Fibroblast of pulmonary artery (primary cell): ENCODE data around the gene ACTL8.

Experiments
- DNase-seq: peaks from one replicate; pipeline ENCODE4 v3.0.0-alpha.2; 2010; ENCODE audit warnings: low read depth
- H3K4me3 ChIP-seq: replicated peaks from 2 replicates; pipeline ENCODE4 v1.5.1; 2011; ENCODE audit warnings: low read depth, mild to moderate bottlenecking, control low read depth, low read length, moderate library complexity
- TF ChIP-seq, protein P1 (sequence below): IDR thresholded peaks from 2 replicates; pipeline ENCODE4 v1.5.1; 2011; ENCODE audit warnings: mild to moderate bottlenecking, control low read depth, low read length, inconsistent platforms; ENCODE audit errors: missing control alignments

The ACTL8 gene

DNA sequence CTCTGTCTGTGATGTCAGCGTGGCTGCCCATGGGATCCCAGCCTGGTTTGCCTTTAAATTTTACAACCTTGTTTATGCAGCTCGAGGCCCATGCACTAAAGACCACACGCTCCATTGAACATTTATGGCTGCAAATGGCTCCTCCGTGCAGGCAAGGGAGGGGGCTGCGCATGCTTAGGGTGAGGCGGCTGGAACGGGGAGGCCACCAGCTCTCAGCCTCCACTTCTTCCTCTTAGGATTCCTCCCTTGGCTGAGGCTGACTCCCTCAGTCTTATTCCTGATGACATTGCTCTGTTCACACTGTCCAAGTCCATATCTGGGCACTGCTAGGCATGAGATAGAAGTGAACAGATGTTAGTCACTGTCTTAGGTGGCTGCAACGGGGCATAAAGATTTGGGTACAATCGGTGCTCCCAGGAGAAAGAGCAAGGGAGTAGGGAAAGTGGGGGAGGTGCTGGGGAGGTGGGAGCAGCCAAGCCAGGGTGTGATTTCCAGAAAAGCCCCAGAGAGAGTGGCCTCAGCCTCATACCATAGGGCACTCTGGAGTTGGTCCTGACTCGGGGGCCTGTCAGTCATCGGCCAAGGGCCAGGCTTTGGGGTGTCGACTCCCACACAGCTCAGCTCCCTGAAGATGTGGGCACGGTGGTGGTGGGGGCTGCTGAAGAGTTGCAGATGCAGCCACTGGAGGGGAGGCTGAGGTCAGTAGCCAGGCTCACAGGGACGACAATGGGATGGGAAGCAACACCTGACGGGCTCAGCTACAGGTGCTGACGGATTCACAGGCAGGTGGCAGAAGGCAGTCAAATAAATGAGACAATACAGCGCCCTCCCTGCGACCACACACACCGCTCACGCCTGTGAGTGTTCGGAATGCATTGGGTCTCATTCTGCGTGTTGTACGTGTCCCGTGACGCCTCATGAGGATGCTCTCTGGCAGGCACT is 37.3 kb upstream of the ACTL8 start:
- no peak overlapping the region for H3K4me3 ChIP-seq
- DNase-seq, result no peak
- TF ChIP-seq, protein P1, sequence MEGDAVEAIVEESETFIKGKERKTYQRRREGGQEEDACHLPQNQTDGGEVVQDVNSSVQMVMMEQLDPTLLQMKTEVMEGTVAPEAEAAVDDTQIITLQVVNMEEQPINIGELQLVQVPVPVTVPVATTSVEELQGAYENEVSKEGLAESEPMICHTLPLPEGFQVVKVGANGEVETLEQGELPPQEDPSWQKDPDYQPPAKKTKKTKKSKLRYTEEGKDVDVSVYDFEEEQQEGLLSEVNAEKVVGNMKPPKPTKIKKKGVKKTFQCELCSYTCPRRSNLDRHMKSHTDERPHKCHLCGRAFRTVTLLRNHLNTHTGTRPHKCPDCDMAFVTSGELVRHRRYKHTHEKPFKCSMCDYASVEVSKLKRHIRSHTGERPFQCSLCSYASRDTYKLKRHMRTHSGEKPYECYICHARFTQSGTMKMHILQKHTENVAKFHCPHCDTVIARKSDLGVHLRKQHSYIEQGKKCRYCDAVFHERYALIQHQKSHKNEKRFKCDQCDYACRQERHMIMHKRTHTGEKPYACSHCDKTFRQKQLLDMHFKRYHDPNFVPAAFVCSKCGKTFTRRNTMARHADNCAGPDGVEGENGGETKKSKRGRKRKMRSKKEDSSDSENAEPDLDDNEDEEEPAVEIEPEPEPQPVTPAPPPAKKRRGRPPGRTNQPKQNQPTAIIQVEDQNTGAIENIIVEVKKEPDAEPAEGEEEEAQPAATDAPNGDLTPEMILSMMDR, result no peak

DNA sequence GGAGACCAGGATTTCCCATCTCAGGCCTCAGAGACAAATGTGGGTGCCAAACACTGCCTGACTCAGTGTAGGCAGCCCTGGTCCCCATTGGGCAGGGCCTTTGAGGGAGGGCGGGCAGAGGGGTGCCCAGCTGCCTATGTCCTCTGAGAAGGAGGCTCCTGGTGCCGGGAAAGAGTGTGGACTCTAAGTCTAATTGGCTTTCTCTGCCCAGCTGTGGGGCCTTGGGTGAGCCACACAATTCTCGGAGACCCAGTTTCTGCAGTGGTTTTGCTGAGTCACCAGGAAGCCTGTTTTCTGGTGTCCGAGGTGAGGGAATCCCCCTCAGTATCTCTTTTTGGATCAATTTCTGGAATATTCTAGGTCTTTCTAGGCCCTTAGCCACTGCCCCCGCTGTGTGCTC is 35.3 kb upstream of the ACTL8 start:
- TF ChIP-seq, protein P1, result no peak
- H3K4me3 ChIP-seq, result no peak overlapping the region
- DNase-seq, result peak; percentile 14

DNA sequence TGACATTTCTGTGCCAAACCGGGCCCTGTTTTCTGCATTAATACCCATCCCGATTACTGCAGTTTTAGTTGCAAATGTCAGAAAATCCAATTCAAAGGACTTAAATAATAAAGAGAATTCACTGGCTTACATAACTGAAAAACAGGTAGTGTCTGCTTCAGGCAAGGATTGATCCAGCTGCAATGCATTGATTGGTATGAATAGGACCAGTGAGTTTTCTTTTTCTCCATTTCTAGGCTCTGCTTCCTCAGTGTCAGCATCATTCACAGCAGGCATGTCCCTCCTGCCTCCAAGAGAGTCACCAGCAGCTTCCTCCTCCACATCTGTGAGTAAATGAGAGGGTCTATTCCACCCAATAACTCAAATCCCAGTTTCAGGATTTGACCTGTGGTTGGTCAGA is 33.7 kb upstream of the ACTL8 start:
- no peak overlapping the region for H3K4me3 ChIP-seq
- TF ChIP-seq, protein P1, result no peak
- no peak for DNase-seq

DNA sequence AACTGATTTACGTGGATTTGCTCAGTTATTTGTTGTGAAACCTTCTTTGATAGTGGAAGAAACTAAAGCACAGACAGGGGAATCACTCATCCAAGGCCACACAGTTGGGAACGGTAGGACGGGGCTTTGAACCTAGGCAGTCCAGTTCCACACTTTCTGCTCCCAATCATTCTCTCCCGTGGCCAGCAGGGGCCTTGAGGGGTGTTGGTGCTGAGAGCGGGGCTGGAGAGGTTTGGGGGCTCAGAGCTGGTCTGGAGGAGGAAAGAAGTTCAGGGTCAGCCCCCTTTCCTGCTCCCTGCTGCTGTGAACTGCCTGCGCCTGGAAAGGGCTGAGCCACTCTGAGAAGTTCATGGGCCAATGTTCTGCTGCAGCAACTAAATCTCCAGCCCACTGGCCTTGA is 31.4 kb upstream of the ACTL8 start:
- no peak for DNase-seq
- TF ChIP-seq, protein P1, result peak; percentile 3
- no peak overlapping the region for H3K4me3 ChIP-seq

DNA sequence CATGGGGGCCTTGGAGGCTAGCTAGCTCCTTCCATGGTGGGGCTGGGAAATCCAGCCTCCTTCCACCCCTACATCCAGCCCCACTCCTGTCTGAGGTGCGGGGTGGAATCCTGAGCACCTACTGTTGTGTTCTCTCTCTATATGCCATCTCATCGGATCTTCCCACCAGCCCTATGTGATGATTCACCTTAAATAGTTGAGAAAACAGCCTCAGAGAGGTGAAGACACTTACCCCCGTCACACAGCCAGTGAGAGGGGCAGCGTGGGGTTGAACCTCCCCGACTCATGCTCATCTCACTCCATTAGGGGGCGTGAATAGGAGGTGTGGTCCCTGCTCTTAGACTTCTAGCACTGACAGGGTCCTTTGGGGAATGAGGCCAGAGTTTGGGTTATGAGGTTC is 31.0 kb upstream of the ACTL8 start:
- H3K4me3 ChIP-seq, result no peak overlapping the region
- no peak for DNase-seq
- TF ChIP-seq, protein P1, result no peak

DNA sequence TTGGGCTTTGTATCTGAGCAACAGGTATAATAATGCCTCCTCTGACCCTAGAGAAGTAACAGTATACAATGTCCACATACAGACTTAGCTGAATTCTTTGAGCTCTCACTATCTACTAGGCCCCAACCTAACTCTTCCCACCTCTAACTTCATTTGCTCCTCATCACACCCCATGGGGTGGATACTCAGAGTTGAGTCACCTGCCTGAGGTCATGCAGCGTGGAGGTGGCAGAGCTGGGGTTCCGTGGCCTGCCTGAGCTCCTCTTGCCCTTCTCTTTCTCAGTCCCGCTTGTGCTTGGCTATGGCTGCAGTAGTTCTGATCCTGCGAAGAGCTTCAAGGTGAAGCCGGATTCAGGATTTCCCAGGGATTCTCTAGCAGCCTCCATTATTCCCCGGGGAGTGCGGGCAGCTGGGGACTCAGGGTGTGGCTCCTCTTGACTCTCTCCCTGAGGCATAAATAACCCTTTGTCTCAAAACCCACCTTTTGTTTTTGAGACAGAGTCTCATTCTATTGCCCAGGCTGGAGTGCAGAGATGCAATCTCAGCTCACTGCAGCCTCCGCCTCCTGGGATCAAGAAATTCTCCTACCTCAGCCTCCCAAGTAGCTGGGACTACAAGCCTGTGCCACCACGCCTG is 29.9 kb upstream of the ACTL8 start:
- no peak overlapping the region for H3K4me3 ChIP-seq
- TF ChIP-seq, protein P1, result no peak
- DNase-seq, result no peak
